ENCODE data around the gene OBSL1.

Gene OBSL1

DNA sequence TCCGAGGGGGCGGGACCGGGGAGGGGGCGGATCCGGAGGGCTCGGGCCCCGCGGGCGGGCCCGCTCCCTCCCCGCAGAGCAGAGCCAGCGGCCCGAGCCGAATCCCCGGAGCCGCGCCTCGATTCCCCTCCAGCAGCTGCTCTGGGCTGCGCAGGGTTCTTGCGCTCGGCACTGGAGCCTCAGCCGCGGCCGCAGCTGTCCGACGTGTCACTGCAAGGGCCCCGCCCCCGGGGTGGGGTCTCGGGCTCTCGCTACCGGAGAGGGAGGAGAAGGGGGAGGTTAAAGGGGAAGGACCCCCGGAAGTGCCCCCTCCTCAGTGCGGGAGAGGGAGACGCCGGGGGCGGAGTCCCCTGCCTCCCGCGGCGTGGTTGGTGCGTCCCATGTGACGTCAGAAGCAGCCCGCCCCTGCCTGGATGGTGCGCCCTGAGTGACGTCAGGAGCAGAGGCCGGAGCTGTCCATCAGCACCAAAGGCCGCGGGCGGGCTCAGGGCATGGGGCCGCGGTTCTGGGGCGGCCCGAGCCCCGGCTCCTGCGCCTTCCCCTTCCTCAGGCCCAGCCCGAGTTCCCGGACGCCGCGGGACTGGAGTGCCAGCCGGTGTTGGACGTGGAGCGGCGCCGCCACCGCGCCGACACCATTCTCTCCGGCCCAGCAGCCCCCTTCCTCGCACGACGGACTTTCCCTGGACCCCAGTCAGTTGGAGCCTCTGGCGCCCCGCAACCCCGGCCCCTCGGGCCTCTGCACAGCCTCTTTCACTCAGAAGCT is 27.6 kb downstream of the OBSL1 start, which contains the start of the genes CHPF and TMEM198:
Gene CHPF (minus strand): TSS at position 214 of the 763 bp plus-strand sequence. CDS start 271 bp downstream, outside the sequence.
Gene TMEM198 (plus strand): TSS at position 433 of the 763 bp plus-strand sequence. CDS start 700 bp downstream, outside the sequence.
- Histone ChIP-seq H3K27ac (ENCODE audit: low read length) (peak within 1 kb of the TSS; percentile 74), H3K4me3 (ENCODE audit: low read depth in 1 of 2, low read length in 2 of 2) (peak within 1 kb of the TSS; percentile 60 to 78), H3K36me3 (ENCODE audit: control insufficient read depth in 1 of 2, insufficient read depth in 2 of 2, low read length in 2 of 2) (peaks cover 9 to 10% of the 10 kb centered on the region in 2 donors), H3K27me3 (ENCODE audit: low read depth, low read length) (no peaks in the 10 kb centered on the region), H3K9me3 (ENCODE audit: control insufficient read depth in 1 of 2, low read length in 2 of 2) (no peaks in the 10 kb centered on the region), H3K4me1 (ENCODE audit: control insufficient read depth in 1 of 2, insufficient read depth in 2 of 2, low read length in 2 of 2) (peaks cover 0 to 25% of the 10 kb centered on the region in 2 donors)

GRCh38 chr2:219542931-219543595 is 28.3 kb downstream of the OBSL1 start:
- peak overlapping the region; percentile 74 for H3K27ac ChIP-seq (ENCODE audit: low read length)
- peaks cover 9 to 10% of the 10 kb centered on the region in 2 donors for H3K36me3 ChIP-seq (ENCODE audit: control insufficient read depth in 1 of 2, insufficient read depth in 2 of 2, low read length in 2 of 2)
- peaks cover 0 to 30% of the 10 kb centered on the region in 2 donors for H3K4me1 ChIP-seq (ENCODE audit: control insufficient read depth in 1 of 2, insufficient read depth in 2 of 2, low read length in 2 of 2)

DNA sequence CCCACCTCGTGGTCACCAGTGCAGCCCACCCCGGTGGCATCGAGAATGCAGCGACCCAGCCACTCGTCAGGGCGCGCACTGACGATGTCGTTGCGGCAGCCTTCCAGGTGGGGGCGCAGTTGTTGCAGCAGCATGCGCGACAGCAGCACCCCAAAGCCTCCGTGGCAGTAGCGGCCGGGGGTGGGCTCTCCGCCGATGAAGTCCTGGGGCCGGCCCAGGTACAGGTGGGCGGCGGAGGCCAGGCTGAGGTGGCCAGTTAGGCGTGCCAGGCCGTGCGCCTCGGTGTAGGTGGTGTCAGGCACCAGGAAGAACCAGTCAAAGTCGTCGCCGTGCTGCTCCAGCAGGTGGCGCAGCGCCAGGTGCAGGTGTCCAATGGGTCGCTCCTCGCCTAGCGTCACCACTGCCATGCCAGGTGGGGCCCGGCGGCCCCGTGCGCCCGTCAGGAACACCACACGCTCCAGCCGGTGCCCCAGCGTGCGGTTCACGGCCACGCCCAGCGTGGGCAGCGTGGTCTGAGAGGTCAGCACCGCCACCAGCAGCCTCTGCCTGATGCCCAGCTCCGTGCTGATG is 29.6 kb downstream of the OBSL1 start:
- no peaks in the 10 kb centered on the region for H3K27me3 ChIP-seq (ENCODE audit: low read depth, low read length)
- peaks cover 0 to 31% of the 10 kb centered on the region in 2 donors for H3K4me1 ChIP-seq (ENCODE audit: control insufficient read depth in 1 of 2, insufficient read depth in 2 of 2, low read length in 2 of 2)
- H3K4me3 ChIP-seq (ENCODE audit: low read depth in 1 of 2, low read length in 2 of 2) = peak overlapping the region in 1 of 2 donors; percentile 21
- peaks cover 9 to 10% of the 10 kb centered on the region in 2 donors for H3K36me3 ChIP-seq (ENCODE audit: control insufficient read depth in 1 of 2, insufficient read depth in 2 of 2, low read length in 2 of 2)
- no peak overlapping the region for H3K27ac ChIP-seq (ENCODE audit: low read length)
- no peaks in the 10 kb centered on the region for H3K9me3 ChIP-seq (ENCODE audit: control insufficient read depth in 1 of 2, low read length in 2 of 2)

More at GRCh38 chr2:219542931-219543595, 28.3 kb downstream of the OBSL1 start:
- Histone ChIP-seq H3K4me3 (ENCODE audit: low read depth in 1 of 2, low read length in 2 of 2) (peak overlapping the region; percentile 60 to 78), H3K9me3 (ENCODE audit: control insufficient read depth in 1 of 2, low read length in 2 of 2) (no peaks in the 10 kb centered on the region), H3K27me3 (ENCODE audit: low read depth, low read length) (no peaks in the 10 kb centered on the region)

DNA sequence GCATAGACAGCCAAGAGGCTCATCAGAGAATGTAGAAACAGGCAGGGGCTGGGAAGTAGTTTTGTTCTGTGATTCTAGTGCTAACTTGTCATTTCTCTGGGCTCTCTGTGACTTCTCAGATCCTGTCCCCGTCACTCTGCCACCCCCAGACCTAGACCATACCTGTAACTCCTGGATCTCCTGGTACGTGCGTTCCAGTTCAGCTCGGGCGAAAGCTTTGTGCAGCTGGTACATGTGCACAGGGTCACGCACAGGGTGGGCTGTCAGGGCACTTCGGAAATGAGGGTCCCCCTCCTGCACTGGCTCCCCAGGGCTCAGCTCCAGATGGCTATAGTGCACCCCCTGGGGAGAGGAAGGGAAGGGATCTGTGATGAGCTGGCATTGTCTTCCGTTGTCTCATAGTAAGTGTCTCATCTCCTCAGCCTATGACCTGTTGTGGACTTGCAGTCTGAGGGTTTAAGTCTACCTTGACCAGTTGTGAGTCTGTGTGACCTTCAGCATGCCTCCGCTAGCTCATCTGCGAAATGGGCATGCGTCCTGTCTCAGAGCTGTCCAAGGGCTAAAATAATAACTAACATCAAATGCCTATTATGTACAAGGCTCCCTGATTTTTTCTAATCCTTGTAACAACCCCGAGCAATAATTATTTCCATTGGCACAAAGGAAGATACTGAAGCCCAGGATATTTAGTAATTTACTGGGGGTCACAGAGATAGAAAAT is 30.4 kb downstream of the OBSL1 start:
- Histone ChIP-seq H3K4me1 (ENCODE audit: control insufficient read depth in 1 of 2, insufficient read depth in 2 of 2, low read length in 2 of 2) (peaks cover 0 to 31% of the 10 kb centered on the region in 2 donors), H3K4me3 (ENCODE audit: low read depth in 1 of 2, low read length in 2 of 2) (no peak overlapping the region), H3K27me3 (ENCODE audit: low read depth, low read length) (no peaks in the 10 kb centered on the region), H3K9me3 (ENCODE audit: control insufficient read depth in 1 of 2, low read length in 2 of 2) (no peaks in the 10 kb centered on the region), H3K36me3 (ENCODE audit: control insufficient read depth in 1 of 2, insufficient read depth in 2 of 2, low read length in 2 of 2) (peaks cover 9 to 10% of the 10 kb centered on the region in 2 donors), H3K27ac (ENCODE audit: low read length) (no peak overlapping the region)

- Histone ChIP-seq H3K36me3 (ENCODE audit: control insufficient read depth in 1 of 2, insufficient read depth in 2 of 2, low read length in 2 of 2) (peaks cover 9 to 10% of the 10 kb centered on the region in 2 donors), H3K27ac (ENCODE audit: low read length) (no peak overlapping the region), H3K27me3 (ENCODE audit: low read depth, low read length) (no peaks in the 10 kb centered on the region), H3K4me3 (ENCODE audit: low read depth in 1 of 2, low read length in 2 of 2) (no peak overlapping the region), H3K9me3 (ENCODE audit: control insufficient read depth in 1 of 2, low read length in 2 of 2) (no peaks in the 10 kb centered on the region), H3K4me1 (ENCODE audit: control insufficient read depth in 1 of 2, insufficient read depth in 2 of 2, low read length in 2 of 2) (peaks cover 0 to 31% of the 10 kb centered on the region in 2 donors)
These were observed 31.2 kb downstream of the OBSL1 start for GRCh38 chr2:219539926-219540678.

DNA sequence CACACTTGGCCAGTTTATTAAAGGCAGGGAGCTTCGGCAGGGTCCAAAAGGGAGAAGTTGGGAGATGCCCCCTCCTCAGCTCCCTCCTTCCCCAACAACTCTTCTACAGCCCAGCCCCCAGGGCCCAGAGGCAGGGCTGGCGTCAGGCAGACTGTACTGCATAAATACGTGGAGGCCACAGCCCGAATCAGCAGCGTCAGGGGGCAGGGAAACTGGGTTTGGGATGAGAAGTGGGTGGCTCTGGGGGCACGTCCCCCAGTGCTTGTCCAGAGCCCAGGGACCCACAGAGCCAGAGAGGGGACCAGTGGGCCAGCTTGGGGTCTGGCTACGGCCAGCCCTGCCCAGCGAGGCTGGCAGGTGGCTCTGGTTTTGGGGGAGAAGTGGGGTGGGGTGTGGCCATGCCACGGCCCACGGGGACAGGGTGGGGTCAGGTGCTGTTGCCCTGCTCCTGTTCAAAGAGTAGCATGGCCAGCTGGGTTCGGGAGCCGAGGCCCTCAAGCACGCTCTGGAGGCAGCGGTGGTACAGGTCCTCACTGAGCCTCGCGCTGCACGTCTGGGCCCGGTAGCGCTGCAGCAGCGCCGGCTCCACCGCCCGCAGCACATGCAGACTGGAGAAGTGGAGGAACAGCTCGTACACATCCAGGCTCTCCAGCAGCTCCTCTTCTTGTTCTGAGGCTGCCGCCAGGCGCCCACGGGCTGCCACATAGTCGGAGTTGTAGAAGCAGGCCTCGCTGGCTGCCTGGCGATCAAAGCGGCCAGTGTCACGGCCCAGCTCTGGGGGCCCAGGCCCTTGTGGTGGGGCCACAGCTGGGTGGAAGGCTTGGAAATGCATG is 32.2 kb downstream of the OBSL1 start:
- Histone ChIP-seq H3K27ac (ENCODE audit: low read length) (no peak overlapping the region), H3K27me3 (ENCODE audit: low read depth, low read length) (no peaks in the 10 kb centered on the region), H3K9me3 (ENCODE audit: control insufficient read depth in 1 of 2, low read length in 2 of 2) (no peaks in the 10 kb centered on the region), H3K4me1 (ENCODE audit: control insufficient read depth in 1 of 2, insufficient read depth in 2 of 2, low read length in 2 of 2) (peaks cover 0 to 25% of the 10 kb centered on the region in 2 donors), H3K36me3 (ENCODE audit: control insufficient read depth in 1 of 2, insufficient read depth in 2 of 2, low read length in 2 of 2) (peaks cover 9 to 10% of the 10 kb centered on the region in 2 donors), H3K4me3 (ENCODE audit: low read depth in 1 of 2, low read length in 2 of 2) (no peak overlapping the region)

GRCh38 chr2:219538504-219538951 is 32.8 kb downstream of the OBSL1 start:
- no peaks in the 10 kb centered on the region for H3K9me3 ChIP-seq (ENCODE audit: control insufficient read depth in 1 of 2, low read length in 2 of 2)
- H3K27ac ChIP-seq (ENCODE audit: low read length) = no peak overlapping the region
- H3K4me1 ChIP-seq (ENCODE audit: control insufficient read depth in 1 of 2, insufficient read depth in 2 of 2, low read length in 2 of 2) = peaks cover 0 to 23% of the 10 kb centered on the region in 2 donors
- no peaks in the 10 kb centered on the region for H3K27me3 ChIP-seq (ENCODE audit: low read depth, low read length)
- peaks cover 9 to 10% of the 10 kb centered on the region in 2 donors for H3K36me3 ChIP-seq (ENCODE audit: control insufficient read depth in 1 of 2, insufficient read depth in 2 of 2, low read length in 2 of 2)
- H3K4me3 ChIP-seq (ENCODE audit: low read depth in 1 of 2, low read length in 2 of 2) = no peak overlapping the region

DNA sequence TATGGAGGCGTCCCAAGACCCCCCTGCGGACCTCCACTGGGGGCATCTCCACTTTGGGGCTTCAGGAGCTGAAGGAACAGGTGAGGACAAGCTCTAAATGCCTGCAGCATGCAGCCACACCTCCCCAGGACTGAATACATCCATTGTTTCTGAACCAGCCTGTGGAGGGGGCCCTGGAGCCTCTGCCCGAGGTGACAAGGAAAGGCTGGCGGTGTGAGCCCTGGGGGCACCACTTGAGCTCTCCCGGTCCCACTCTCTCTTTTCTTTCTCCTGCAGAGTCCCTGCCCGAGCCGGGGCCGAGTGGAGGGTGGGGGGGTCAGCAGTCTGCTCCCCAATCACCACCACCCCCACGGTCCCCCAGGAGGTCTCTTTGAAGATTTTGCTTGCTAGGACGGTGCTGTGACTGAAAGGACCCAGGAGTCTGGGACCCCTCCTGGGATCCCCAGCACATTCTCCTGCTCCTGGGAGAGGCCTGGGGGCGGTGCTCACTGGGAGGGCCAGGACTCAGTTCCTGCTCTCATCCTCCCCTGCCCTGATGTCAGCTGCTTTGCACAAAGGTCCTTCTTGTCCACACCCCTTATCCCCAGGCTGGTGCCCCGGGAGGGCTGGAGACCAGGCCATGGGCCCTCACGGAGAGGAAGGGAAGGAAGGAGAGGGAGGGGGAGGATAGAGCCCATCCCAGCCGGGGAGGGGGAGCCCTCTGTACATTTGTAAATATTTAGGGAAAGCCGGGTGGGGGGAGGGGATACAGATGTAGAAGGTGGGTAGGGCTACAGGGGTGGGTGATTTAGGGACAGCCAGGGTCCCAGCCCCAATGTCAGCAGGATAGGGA is 33.5 kb downstream of the OBSL1 start:
- H3K9me3 ChIP-seq (ENCODE audit: control insufficient read depth in 1 of 2, low read length in 2 of 2) = no peaks in the 10 kb centered on the region
- H3K36me3 ChIP-seq (ENCODE audit: control insufficient read depth in 1 of 2, insufficient read depth in 2 of 2, low read length in 2 of 2) = peaks cover 9 to 10% of the 10 kb centered on the region in 2 donors
- peaks cover 0 to 22% of the 10 kb centered on the region in 2 donors for H3K4me1 ChIP-seq (ENCODE audit: control insufficient read depth in 1 of 2, insufficient read depth in 2 of 2, low read length in 2 of 2)
- H3K27ac ChIP-seq (ENCODE audit: low read length) = no peak overlapping the region
- no peaks in the 10 kb centered on the region for H3K27me3 ChIP-seq (ENCODE audit: low read depth, low read length)
- no peak overlapping the region for H3K4me3 ChIP-seq (ENCODE audit: low read depth in 1 of 2, low read length in 2 of 2)

DNA sequence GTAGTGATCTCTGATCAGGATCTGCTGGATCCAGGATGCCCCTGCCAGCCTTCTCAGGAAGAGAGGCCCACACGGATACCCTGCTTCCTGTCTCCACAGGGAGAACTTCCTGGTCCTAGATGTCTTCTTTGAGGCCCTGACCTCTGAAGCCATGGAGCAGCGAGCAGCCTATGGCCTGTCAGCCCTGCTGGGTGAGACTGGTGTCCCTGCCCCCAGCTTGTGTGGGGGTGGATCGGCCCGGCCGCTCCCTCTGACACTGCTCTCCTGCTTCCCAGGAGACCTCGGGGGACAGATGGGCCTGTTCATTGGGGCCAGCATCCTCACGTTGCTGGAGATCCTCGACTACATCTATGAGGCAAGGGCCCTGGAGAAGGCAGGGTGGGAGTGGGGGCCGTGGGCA is 34.4 kb downstream of the OBSL1 start:
- Histone ChIP-seq H3K36me3 (ENCODE audit: control insufficient read depth in 1 of 2, insufficient read depth in 2 of 2, low read length in 2 of 2) (peaks cover 9 to 10% of the 10 kb centered on the region in 2 donors), H3K4me1 (ENCODE audit: control insufficient read depth in 1 of 2, insufficient read depth in 2 of 2, low read length in 2 of 2) (peaks cover 0 to 13% of the 10 kb centered on the region in 2 donors), H3K27me3 (ENCODE audit: low read depth, low read length) (no peaks in the 10 kb centered on the region), H3K27ac (ENCODE audit: low read length) (no peak overlapping the region), H3K4me3 (ENCODE audit: low read depth in 1 of 2, low read length in 2 of 2) (no peak overlapping the region), H3K9me3 (ENCODE audit: control insufficient read depth in 1 of 2, low read length in 2 of 2) (no peaks in the 10 kb centered on the region)

All from muscle layer of duodenum (tissue), 2 donors.